Measurements from ENCODE around the gene RPL37A. TPM values are rescaled to one million over a fixed set of nuclear protein-coding genes. Genes with fewer than 3 reads are reported as not detected.

Gene RPL37A
- total RNA-seq (2014; rRNA removed; shearing (Covaris generic); ENCODE audit: low replicate concordance), result 528 and 2,080 TPM in 2 replicates

DNA sequence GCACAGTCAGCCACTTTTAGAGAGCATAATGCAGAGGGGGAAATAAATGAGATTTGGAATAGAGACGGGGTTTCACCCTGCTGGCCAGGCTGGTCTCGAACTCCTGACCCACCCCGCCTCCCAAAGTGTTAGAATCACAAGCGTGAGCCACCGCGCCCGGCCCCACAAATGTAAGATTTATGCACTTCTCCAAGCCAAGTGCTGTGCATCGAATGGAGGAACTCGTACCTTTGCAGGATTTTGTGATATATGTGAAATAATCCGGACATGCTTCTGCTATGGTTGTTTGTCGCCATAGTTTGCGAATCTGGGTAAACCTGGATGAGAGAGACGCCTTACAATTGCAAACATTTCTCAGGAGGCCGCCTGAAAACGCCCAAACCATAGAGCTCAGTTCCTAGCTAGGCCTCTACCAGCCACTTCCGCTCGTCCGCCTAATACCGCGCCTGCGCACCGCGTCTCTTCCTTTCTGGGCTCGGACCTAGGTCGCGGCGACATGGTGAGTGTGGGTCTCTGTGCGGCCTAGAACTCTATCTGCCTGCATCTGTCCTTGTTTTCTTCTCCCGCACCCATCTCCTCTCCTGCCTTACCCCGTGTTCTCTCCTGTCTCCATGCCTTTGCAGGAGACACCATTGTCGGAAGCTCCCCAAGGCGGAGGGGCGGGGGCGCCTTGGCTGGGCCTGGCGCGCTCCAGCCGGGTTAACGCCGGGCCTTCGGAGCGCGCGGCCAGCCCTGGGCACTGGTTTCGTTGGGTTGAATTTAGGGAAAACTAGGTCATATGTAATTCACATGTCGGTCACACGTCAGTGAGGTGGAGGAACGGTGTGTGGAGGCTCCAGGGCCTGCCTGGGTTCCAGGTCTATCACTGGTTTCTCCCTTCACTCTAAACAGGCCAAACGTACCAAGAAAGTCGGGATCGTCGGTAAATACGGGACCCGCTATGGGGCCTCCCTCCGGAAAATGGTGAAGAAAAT lies at the start of gene RPL37A:
RPL37A (plus strand) TSS at position 466 of the 974 bp plus-strand sequence; CDS start at position 497, 31 bp downstream.
- Histone ChIP-seq H3K27me3 (no peaks in the 10 kb centered on the region), H3K36me3 (peaks cover 51% of the 10 kb centered on the region), H3K4me3 (peak within 1 kb of the TSS; percentile 73), H3K9me3 (no peaks in the 10 kb centered on the region)
- peak; percentile 93 for DNase-seq

DNA sequence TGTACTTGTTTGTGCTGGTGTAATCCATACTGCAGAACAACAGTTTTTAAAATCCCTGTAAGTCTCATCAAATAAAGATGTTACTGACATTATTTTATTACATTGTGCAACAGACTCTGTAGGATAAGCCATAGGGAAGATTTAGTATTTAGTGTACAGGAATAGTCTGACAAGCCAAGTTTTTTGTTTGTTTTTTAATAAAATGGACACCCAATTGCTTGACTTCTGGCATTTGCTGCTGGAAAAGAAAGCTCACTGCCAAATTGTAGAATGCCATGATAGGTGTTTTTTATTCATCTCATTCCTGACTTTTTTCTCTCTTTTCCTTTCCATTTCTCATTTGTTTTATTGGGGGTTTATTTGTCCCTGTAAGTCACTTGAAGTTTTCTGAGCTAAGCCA lies 48.3 kb upstream of the RPL37A start:
- no peak for DNase-seq
- Histone ChIP-seq H3K9me3 (peaks cover 7% of the 10 kb centered on the region), H3K27me3 (no peaks in the 10 kb centered on the region), H3K4me3 (no peak overlapping the region), H3K36me3 (peaks cover 89% of the 10 kb centered on the region)

DNA sequence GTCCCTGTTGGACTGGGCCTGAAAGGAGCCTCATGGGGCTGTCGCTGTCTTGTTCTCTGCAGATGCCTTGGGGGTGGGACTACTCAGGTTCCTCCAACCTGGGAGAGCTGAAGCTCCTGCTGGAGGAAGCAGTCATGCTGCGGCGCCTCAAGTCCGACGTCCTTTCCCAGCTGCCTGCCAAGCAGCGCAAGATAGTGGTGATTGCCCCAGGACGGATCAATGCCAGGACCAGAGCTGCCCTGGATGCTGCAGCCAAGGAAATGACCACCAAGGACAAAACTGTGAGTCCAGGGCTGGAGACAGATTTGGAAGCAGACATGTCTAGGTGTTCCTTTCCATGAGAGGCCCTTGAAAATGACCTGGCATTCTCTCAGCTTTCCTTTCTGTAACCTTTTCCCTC lies 47.9 kb upstream of the RPL37A start:
- Histone ChIP-seq H3K9me3 (peaks cover 7% of the 10 kb centered on the region), H3K27me3 (no peaks in the 10 kb centered on the region), H3K4me3 (no peak overlapping the region), H3K36me3 (peaks cover 89% of the 10 kb centered on the region)
- DNase-seq, result no peak

GRCh38 chr2:216453955-216454614 lies 44.6 kb upstream of the RPL37A start:
- DNase-seq, result no peak
- H3K27me3 ChIP-seq, result no peaks in the 10 kb centered on the region
- H3K4me3 ChIP-seq, result no peak overlapping the region
- H3K36me3 ChIP-seq, result peaks cover 67% of the 10 kb centered on the region
- H3K9me3 ChIP-seq, result peaks cover 10% of the 10 kb centered on the region

DNA sequence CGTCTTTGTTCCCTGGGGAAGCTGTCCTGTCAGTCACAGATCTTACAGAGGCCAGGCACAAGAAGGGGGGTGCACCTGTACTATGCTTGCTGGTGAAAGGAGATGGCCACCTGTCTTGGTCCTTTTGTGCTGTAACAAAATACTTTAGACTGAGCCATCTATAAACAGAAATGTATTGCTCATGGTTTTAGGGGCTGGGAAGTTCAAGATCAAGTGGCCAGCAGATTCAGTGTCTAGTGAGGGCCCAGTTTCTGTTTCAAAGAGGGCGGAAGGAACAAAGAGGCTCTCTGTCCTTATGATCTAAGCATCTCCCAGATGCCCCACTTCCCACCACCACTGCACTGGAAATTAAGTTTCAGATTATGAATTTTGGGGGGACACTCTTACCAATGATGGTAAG lies 35.5 kb upstream of the RPL37A start:
- H3K9me3 ChIP-seq, result no peaks in the 10 kb centered on the region; the same call in 1 of the 2 replicates
- H3K4me3 ChIP-seq, result no peak overlapping the region
- no peaks in the 10 kb centered on the region for H3K27me3 ChIP-seq
- DNase-seq, result no peak
- H3K36me3 ChIP-seq, result no peaks in the 10 kb centered on the region; the same call in 1 of the 2 replicates

- no peak overlapping the region for H3K4me3 ChIP-seq
- no peak for DNase-seq
- H3K9me3 ChIP-seq, result no peaks in the 10 kb centered on the region; the same call in 1 of the 2 replicates
- H3K36me3 ChIP-seq, result no peaks in the 10 kb centered on the region; the same call in 1 of the 2 replicates
- H3K27me3 ChIP-seq, result no peaks in the 10 kb centered on the region
Observed at GRCh38 chr2:216464104-216464720, 34.4 kb upstream of the RPL37A start.

GRCh38 chr2:216465579-216466195 lies 33.0 kb upstream of the RPL37A start:
- Histone ChIP-seq H3K36me3 (no peaks in the 10 kb centered on the region), H3K27me3 (no peaks in the 10 kb centered on the region), H3K9me3 (no peaks in the 10 kb centered on the region; the same call in 1 of the 2 replicates), H3K4me3 (no peak overlapping the region)
- DNase-seq, result no peak

DNA sequence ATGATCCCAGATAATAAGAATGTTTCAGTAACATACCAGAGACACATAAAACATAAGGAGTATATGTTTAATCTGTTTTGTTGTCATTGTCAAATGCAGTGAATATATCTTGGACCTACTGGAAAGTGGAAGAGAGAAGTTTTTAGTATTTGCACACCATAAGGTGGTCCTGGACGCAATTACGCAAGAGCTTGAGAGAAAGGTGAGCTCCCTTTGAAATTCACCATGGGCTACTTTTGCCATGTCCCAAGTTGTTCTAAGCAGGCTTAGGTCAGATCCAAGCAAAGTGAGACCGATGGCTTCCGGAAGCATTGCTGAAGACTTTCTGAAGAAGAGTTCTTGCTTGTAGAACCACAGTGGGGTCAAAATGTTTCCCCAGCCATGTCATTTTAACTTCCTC lies 30.8 kb upstream of the RPL37A start:
- Histone ChIP-seq H3K4me3 (no peak overlapping the region), H3K9me3 (no peaks in the 10 kb centered on the region; the same call in 1 of the 2 replicates), H3K36me3 (no peaks in the 10 kb centered on the region), H3K27me3 (no peaks in the 10 kb centered on the region)
- DNase-seq, result no peak

DNA sequence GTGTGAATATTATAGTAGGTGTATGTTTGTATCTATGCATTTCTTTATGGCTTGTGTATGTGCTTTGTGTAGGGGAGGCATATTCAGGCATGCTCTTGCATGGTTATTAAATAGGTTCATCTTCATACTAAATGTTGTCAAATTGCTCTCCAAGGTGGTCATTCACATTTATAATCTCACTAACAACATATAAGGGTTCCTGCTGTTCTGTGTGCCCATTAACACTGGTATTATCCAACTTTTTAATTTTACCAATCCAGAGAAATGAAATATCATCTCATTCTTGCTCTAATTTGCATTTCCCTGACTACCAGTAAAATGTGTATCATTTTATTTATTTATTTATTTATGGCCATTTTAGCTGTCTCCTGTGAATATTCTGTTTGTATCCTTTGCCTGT lies 29.0 kb upstream of the RPL37A start:
- Histone ChIP-seq H3K36me3 (no peaks in the 10 kb centered on the region), H3K9me3 (no peaks in the 10 kb centered on the region), H3K4me3 (no peak overlapping the region), H3K27me3 (no peaks in the 10 kb centered on the region)
- no peak for DNase-seq

- Histone ChIP-seq H3K9me3 (no peaks in the 10 kb centered on the region), H3K36me3 (no peaks in the 10 kb centered on the region), H3K27me3 (no peaks in the 10 kb centered on the region), H3K4me3 (no peak overlapping the region)
- DNase-seq, result no peak
Observed at GRCh38 chr2:216473187-216473586, 25.5 kb upstream of the RPL37A start.

DNA sequence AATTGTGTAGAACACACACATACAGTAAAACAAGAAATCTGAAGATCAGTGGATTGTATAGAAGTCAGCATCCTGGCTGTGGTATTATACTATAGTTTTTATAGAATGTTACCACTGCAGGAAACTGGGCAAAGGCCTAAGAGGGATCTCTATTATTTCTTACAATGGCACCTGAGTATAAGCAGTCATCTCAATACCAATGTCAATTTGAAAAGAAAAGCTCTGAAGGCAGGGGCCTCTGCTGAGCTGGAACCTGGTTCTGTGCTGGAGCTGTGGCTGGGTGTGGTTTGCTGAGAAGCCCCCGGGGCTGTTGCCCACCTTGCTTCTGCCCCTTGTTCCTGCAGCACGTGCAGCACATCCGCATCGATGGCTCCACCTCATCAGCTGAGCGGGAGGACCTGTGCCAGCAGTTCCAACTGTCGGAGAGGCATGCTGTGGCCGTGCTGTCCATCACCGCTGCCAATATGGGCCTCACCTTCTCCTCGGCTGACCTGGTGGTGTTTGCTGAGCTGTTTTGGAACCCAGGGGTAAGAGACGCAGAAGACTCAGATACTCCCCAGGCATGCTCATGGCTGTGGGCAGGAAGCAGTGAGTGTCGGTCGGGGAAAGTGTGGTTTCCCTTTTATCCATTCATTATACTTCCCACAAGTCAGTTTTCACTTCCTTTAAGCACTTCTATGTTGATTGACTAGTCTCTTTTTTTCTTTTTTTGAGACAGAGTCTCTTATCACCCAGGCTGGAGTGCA lies 23.5 kb upstream of the RPL37A start:
- Histone ChIP-seq H3K4me3 (no peak overlapping the region), H3K36me3 (peaks cover 6% of the 10 kb centered on the region), H3K9me3 (no peaks in the 10 kb centered on the region), H3K27me3 (no peaks in the 10 kb centered on the region)
- no peak for DNase-seq

DNA sequence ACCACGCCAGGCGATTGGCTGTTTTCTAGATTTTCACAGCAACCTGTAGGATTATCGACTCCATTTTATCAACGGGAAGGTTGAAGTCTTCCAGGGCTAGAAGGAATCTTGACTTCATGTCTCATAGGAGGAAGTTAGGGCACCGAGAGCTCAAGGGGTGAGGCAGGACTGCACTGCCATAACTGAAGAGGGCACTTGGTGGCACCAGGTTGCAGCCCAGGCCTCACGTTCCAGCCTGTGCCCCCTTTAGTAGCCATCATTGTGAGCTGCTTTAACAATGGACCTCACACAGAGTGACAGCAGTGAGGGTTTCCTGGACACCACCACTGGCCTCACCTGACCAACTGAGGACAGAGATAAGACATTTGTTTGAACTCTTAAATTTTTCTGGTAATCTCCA lies 22.9 kb upstream of the RPL37A start:
- DNase-seq, result no peak
- no peak overlapping the region for H3K4me3 ChIP-seq
- H3K36me3 ChIP-seq, result peaks cover 9% of the 10 kb centered on the region
- H3K9me3 ChIP-seq, result no peaks in the 10 kb centered on the region
- no peaks in the 10 kb centered on the region for H3K27me3 ChIP-seq

DNA sequence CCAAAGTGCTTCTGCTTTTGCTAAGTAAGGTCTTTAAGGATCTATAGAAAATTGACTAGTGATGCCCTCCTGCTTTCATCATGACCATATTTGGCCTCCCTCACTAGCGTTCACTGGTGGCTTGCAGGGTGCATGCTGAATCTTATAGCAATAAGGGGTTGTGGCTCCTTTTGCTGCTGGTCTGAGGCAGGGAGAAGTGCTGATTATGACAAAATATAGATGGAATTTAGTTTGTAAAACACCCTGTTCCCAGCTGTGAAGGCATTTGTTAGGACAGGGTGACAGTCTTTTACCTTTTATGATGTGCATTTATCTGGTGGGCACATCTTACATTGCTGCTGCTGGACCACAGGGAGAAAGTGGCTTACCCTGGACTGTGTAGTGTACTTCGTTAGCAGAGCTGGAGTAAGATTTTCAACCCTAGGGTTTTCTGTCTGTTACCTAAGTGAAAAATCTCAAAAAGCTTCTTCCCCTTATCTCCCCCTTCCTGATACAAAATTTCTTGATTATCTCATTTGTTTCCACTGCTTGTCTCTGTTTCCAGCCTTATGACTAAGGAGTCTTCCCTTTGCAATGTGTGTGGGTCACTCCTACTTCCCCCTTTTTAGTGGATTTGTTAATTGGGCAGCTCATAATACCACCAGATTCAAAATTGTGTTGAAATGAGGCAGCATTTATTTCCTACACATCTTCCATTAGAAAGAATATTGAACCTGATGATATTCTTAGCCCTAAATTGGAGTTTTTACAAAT lies 21.2 kb upstream of the RPL37A start:
- Histone ChIP-seq H3K27me3 (no peaks in the 10 kb centered on the region), H3K36me3 (peaks cover 9% of the 10 kb centered on the region), H3K9me3 (no peaks in the 10 kb centered on the region), H3K4me3 (no peak overlapping the region)
- no peak for DNase-seq

DNA sequence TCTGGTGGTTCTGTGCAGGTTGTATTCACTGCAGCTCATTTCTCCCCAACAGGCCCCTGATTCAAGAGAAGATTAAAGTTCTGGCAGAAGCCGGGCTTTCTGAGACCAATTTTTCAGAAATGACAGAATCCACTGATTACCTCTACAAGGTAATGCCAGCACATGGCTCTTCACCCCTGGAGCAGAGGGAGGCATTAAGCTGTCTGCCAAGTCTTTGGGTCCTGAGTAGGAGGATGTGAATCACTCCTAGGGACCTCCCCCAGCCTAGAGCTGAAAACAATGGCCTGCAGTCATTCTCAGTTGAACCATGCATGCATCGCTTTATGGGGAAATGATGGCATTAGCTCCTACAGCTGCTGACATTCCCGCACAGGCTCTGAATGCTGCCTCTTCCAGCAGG lies 20.5 kb upstream of the RPL37A start:
- peak; percentile 83 for DNase-seq
- Histone ChIP-seq H3K27me3 (no peaks in the 10 kb centered on the region), H3K9me3 (no peaks in the 10 kb centered on the region), H3K36me3 (peaks cover 12% of the 10 kb centered on the region), H3K4me3 (no peak overlapping the region)

GRCh38 chr2:216478791-216479190 lies 19.9 kb upstream of the RPL37A start:
- Histone ChIP-seq H3K36me3 (peaks cover 13% of the 10 kb centered on the region), H3K9me3 (no peaks in the 10 kb centered on the region), H3K27me3 (no peaks in the 10 kb centered on the region), H3K4me3 (no peak overlapping the region)
- no peak for DNase-seq

Data from MG63 (cell line).